GM18502 (cell line): Measurements from ENCODE around the gene VPS39.

Experiments used
- ATAC-seq: cut with Tn5 transposase; IDR thresholded peaks from one replicate; pipeline ENCODE4 v1.9.1; 2021; ENCODE audit warnings: mild to moderate bottlenecking; ENCODE audit not compliant: unreplicated experiment, poor library complexity

VPS39 gene

GRCh38 chr15:42201801-42202200, 6.3 kb downstream of the VPS39 start:
- ATAC-seq, result no peak

- no peak for ATAC-seq
These were observed 9.0 kb downstream of the VPS39 start for GRCh38 chr15:42199126-42199525.

GRCh38 chr15:42198516-42198915, 9.6 kb downstream of the VPS39 start:
- no peak for ATAC-seq

- no peak for ATAC-seq
These were observed 13.6 kb downstream of the VPS39 start for GRCh38 chr15:42194513-42194912.

GRCh38 chr15:42193383-42193782, 14.7 kb downstream of the VPS39 start:
- ATAC-seq, result no peak

GRCh38 chr15:42191610-42192346, 16.3 kb downstream of the VPS39 start:
- peak; percentile 58 for ATAC-seq

- ATAC-seq, result no peak
These were observed 17.7 kb downstream of the VPS39 start for GRCh38 chr15:42190370-42190769.

GRCh38 chr15:42185801-42186200, 22.3 kb downstream of the VPS39 start:
- no peak for ATAC-seq

GRCh38 chr15:42184736-42185135, 23.4 kb downstream of the VPS39 start:
- no peak for ATAC-seq

- no peak for ATAC-seq
These were observed 23.8 kb downstream of the VPS39 start for GRCh38 chr15:42184296-42184695.

- ATAC-seq, result no peak
These were observed 25.1 kb downstream of the VPS39 start for GRCh38 chr15:42182961-42183360.

- ATAC-seq, result no peak
These were observed 25.7 kb downstream of the VPS39 start for GRCh38 chr15:42182328-42182886.

- ATAC-seq, result no peak
These were observed 30.0 kb downstream of the VPS39 start for GRCh38 chr15:42178056-42178455.

- ATAC-seq, result no peak
These were observed 32.4 kb downstream of the VPS39 start for GRCh38 chr15:42175671-42176070.

GRCh38 chr15:42172475-42172874, 35.6 kb downstream of the VPS39 start:
- no peak for ATAC-seq

GRCh38 chr15:42171795-42172194, 36.3 kb downstream of the VPS39 start:
- no peak for ATAC-seq

- ATAC-seq, result no peak
These were observed 37.0 kb downstream of the VPS39 start for GRCh38 chr15:42171122-42171521.

GRCh38 chr15:42166225-42166940, 41.7 kb downstream of the VPS39 start:
- ATAC-seq, result no peak

- ATAC-seq, result no peak
These were observed 43.0 kb downstream of the VPS39 start for GRCh38 chr15:42165106-42165505.

GRCh38 chr15:42163947-42164550, 44.1 kb downstream of the VPS39 start:
- no peak for ATAC-seq

- ATAC-seq, result no peak
These were observed 44.8 kb downstream of the VPS39 start for GRCh38 chr15:42163291-42163690.
